A673 (cell line): ENCODE measurements around the gene IPCEF1. TPM values are rescaled to one million over a fixed set of nuclear protein-coding genes. Genes with fewer than 3 reads are reported as not detected.
"Not testable (repeated sequence)": the region's sequence is repeated elsewhere in the genome, so short reads cannot be mapped to it uniquely, and the experiment has no call there.

Experiments used
- BruUV-seq: library from RNA; stranded (reverse); fragments of 400-500 nt; replicated peaks from 2 replicates; lab custom pipeline; 2021; lab: Mats Ljungman, UMichigan
- CTCF ChIA-PET: fragments of 300-600 bp; sonication (Branson Sonifier 250); formaldehyde crosslinking; loops from one replicate; lab custom pipeline; 2022; ENCODE audit warnings: antibody characterized with exemption; lab: Charles Lee
- POLR2A ChIA-PET: fragments of 300-600 bp; sonication (Branson Sonifier 250); formaldehyde crosslinking; loops from one replicate; lab custom pipeline; 2022; ENCODE audit warnings: antibody characterized with exemption; ENCODE audit not compliant: low non-redundant PET; lab: Charles Lee
- DNase-seq: peaks from one replicate; pipeline ENCODE4 v3.0.0-alpha.2; 2015; ENCODE audit warnings: low spot score
- H3K27ac ChIP-seq: fragments of 200-600 bp; sonication (generic); 2 replicates; pipeline ENCODE4 v1.5.1; 2016; ENCODE audit warnings: mixed run types, low read depth, mild to moderate bottlenecking, mixed read lengths, antibody characterized with exemption, low read length; ENCODE audit not compliant: poor library complexity, severe bottlenecking
- H3K27me3 ChIP-seq: fragments of 200-600 bp; sonication (generic); replicated peaks from 2 replicates; pipeline ENCODE4 v1.6.1; 2017; ENCODE audit warnings: mixed run types, low read depth, mild to moderate bottlenecking, mixed read lengths, antibody characterized with exemption, low read length; ENCODE audit not compliant: insufficient read depth, poor library complexity
- H3K36me3 ChIP-seq: fragments of 200-600 bp; sonication (generic); 2 replicates; pipeline ENCODE4 v1.6.1; 2016; ENCODE audit warnings: mixed run types, mild to moderate bottlenecking, mixed read lengths, antibody characterized with exemption, low read length; ENCODE audit not compliant: insufficient read depth, poor library complexity, severe bottlenecking
- H3K4me1 ChIP-seq: fragments of 200-600 bp; sonication (generic); 2 replicates; pipeline ENCODE4 v1.6.1; 2017; ENCODE audit warnings: mixed run types, mild to moderate bottlenecking, mixed read lengths, antibody characterized with exemption, low read length; ENCODE audit not compliant: insufficient read depth, poor library complexity, severe bottlenecking
- H3K4me3 ChIP-seq: fragments of 200-600 bp; sonication (generic); 2 replicates; pipeline ENCODE4 v1.5.1; 2016; ENCODE audit warnings: low read depth, mixed run types, mild to moderate bottlenecking, mixed read lengths, low read length; ENCODE audit not compliant: poor library complexity, severe bottlenecking
- H3K9me3 ChIP-seq: fragments of 200-600 bp; sonication (generic); 2 replicates; pipeline ENCODE4 v1.6.1; 2016; ENCODE audit warnings: mixed run types, low read depth, mild to moderate bottlenecking, mixed read lengths, antibody characterized with exemption, low read length; ENCODE audit not compliant: poor library complexity, severe bottlenecking
- CTCF ChIP-seq: fragments of 300-800, 200-600 bp; sonication (generic); conservative IDR thresholded peaks from 2 replicates; pipeline ENCODE4 v1.5.1; 2017; ENCODE audit warnings: low read depth, mild to moderate bottlenecking, antibody characterized with exemption, low read length, moderate library complexity, mixed read lengths
- EZH2 ChIP-seq: fragments of 200-600 bp; sonication (generic); IDR thresholded peaks from 2 replicates; pipeline ENCODE4 v1.6.1; 2017; ENCODE audit warnings: borderline replicate concordance, low read depth, mild to moderate bottlenecking, mixed read lengths, antibody characterized with exemption, low read length; ENCODE audit not compliant: poor library complexity, severe bottlenecking
- intact Hi-C: fragments of 100-400 bp; cut with micrococcal nuclease; formaldehyde crosslinking; loops from one replicate; pipeline ENCODE4 v1.10.0; 2022; ENCODE audit not compliant: unreplicated experiment
- total RNA-seq: library from RNA; stranded (reverse); gene quantifications from 2 replicates; pipeline ENCODE4 v1.2.3, GENCODE V29; 2021

Gene IPCEF1
- total RNA-seq, 1 experiment from 2014 or later = 1.4 TPM

GRCh38 chr6:154314084-154314483, 42.5 kb downstream of the IPCEF1 start:
- Histone ChIP-seq H3K9me3 (no peaks in the 10 kb centered on the region), H3K27ac (no peak overlapping the region), H3K4me3 (no peak overlapping the region), H3K36me3 (no peaks in the 10 kb centered on the region), H3K4me1 (peaks cover 16% of the 10 kb centered on the region), H3K27me3 (no peaks in the 10 kb centered on the region)
- no peak for DNase-seq
- ChIA-PET CTCF (no interaction called here), POLR2A (no interaction called here)
- TF ChIP-seq EZH2 (no peak), CTCF (no peak)
- intact Hi-C loops = no loop called here
- no TSS peak for BruUV-seq

GRCh38 chr6:154308986-154309385, 47.6 kb downstream of the IPCEF1 start:
- H3K4me3 ChIP-seq = no peak overlapping the region
- no peak for TF ChIP-seq CTCF
- TF ChIP-seq EZH2 = no peak
- intact Hi-C loops = no loop called here
- ChIA-PET CTCF (no interaction called here), POLR2A (no interaction called here)
- no peaks in the 10 kb centered on the region for H3K9me3 ChIP-seq
- DNase-seq = no peak
- no peaks in the 10 kb centered on the region for H3K27me3 ChIP-seq
- no peaks in the 10 kb centered on the region for H3K36me3 ChIP-seq
- no peak overlapping the region for H3K27ac ChIP-seq
- no TSS peak for BruUV-seq
- no peaks in the 10 kb centered on the region for H3K4me1 ChIP-seq

- ChIA-PET POLR2A (no interaction called here), CTCF (no interaction called here)
- Histone ChIP-seq H3K4me1 (peaks cover 3% of the 10 kb centered on the region), H3K36me3 (no peaks in the 10 kb centered on the region), H3K9me3 (no peaks in the 10 kb centered on the region), H3K4me3 (no peak overlapping the region), H3K27ac (no peak overlapping the region), H3K27me3 (no peaks in the 10 kb centered on the region)
- intact Hi-C loops = no loop called here
- DNase-seq = no peak
- no peak for TF ChIP-seq CTCF
- no peak for TF ChIP-seq EZH2
- BruUV-seq = no TSS peak
Measured at GRCh38 chr6:154307696-154308425, 48.7 kb downstream of the IPCEF1 start.

- H3K27ac ChIP-seq, DNase-seq, POLR2A ChIA-PET, H3K4me3 ChIP-seq, intact Hi-C loops, H3K36me3 ChIP-seq, BruUV-seq, H3K4me1 ChIP-seq, H3K27me3 ChIP-seq, CTCF ChIA-PET, H3K9me3 ChIP-seq: not testable (repeated sequence)
Measured at GRCh38 chr6:154307147-154307546, 49.5 kb downstream of the IPCEF1 start.
